Gastroesophageal sphincter (tissue), 3 donors: ENCODE results near the gene PTCD3.

ENCODE experiments used
- POLR2A ChIP-seq, 2 donors: fragments of 450-650 bp; IDR thresholded peaks; one replicate each; pipeline ENCODE4 v1.6.1; 2017; ENCODE audit warnings: antibody characterized with exemption in 2 of 2, mild to moderate bottlenecking in 2 of 2, moderate library complexity in 1 of 2
- TF ChIP-seq, protein P1 (sequence below), 4 experiments: fragments of 200-600 bp in 2 of 4; fragments of 450-650 bp in 2 of 4; sonication (generic) in 1 of 4; IDR thresholded peaks; one replicate each; pipeline ENCODE4 v1.5.1; 2017 to 2019; ENCODE audit warnings: antibody characterized with exemption in 4 of 4, mild to moderate bottlenecking in 2 of 4, moderate library complexity in 2 of 4

DNA sequence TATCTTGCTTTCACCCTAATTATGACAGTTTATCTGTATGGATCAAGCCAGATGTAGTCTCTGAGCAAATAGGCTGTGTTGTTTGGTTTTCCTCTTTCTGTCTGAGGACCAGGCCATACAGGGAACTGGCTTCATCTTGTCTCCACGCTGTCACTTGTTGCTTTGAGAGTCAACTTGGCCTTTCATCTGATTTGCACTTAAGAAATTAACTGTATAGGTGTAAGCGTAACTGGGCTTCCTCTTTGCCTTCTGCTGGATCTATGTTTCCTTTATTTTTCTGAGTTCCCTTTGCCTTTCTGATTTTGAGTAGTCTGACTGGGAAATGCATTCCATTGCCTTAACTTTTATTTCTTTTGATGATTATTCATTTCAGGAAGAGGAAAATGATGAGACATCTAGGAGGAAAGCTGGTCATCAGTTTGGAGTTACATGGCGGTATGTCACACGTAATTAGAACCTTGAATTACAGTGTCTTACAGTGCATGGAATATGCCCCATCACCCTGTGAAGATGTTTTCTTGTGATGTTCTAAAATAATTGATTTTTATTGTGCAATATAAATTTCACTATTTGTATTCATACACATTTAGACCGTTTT lies 17.4 kb downstream of the PTCD3 start:
- TF ChIP-seq POLR2A (IDR thresholded peaks at IDR 0.05): no peak
- TF ChIP-seq, protein P1, sequence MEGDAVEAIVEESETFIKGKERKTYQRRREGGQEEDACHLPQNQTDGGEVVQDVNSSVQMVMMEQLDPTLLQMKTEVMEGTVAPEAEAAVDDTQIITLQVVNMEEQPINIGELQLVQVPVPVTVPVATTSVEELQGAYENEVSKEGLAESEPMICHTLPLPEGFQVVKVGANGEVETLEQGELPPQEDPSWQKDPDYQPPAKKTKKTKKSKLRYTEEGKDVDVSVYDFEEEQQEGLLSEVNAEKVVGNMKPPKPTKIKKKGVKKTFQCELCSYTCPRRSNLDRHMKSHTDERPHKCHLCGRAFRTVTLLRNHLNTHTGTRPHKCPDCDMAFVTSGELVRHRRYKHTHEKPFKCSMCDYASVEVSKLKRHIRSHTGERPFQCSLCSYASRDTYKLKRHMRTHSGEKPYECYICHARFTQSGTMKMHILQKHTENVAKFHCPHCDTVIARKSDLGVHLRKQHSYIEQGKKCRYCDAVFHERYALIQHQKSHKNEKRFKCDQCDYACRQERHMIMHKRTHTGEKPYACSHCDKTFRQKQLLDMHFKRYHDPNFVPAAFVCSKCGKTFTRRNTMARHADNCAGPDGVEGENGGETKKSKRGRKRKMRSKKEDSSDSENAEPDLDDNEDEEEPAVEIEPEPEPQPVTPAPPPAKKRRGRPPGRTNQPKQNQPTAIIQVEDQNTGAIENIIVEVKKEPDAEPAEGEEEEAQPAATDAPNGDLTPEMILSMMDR (IDR thresholded peaks at IDR 0.05): no peak
